Midbrain (tissue), 1 donor: ENCODE measurements around the gene TIAM1.

Experiments used
- DNase-seq: peaks from one replicate; lab custom pipeline; 2025; lab: John Stamatoyannopoulos, UW

The TIAM1 gene

DNA sequence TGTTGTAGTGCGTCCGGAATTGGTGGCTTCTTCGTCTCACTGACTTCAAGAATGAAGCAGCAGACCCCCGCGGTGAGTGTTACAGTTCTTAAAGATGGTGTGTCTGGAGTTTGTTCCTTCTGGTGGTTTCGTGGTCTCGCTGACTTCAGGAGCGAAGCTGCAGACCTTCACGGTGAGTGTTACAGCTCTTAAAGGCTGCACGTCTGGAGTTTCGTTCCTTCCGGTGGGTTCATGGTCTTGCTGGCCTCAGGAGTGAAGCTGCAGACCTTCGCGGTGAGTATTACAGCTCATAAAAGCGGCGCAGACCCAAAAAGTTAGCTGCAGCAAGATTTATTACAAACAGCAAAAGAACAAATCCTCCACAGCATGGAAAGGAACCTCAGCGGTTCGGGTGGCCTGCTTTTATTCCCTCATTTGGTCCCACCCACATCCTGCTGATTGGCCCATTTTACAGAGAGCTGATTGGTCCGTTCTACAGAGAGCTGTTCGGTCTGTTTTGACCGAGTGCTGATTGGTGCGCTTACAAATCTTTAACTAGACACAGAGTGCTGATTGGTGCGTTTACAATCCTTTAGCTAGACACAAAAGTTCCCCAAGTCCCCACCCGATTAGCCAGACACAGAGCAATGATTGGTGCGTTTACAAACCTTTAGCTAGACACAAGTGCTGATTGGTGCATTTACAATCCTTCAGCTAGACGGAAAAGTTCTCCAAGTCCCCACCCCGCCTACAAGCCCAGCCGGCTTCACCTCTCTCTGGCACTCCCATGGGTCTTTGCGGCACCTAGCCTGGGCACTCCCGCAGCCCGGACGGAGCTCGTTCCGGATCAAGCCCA lies 256.2 kb downstream of the TIAM1 start:
- no peak for DNase-seq

DNA sequence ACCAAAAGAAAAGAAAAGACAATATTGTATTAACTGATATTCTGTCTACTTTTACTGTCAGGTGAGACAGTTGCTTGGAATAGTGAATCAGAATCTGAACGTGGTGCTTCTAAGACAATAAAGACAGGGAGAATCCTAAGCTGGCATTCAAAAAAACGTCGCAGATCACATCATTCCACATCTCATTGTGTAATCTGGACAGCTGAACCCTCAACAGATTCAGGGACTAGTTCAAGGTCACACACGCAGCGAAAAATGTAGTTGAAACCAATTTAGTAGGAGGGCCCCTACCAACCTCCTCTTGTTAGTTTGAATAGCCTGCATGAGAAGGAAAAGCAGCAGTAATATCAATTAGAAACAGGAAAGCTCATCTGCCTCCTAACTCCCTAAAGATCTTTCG lies 259.4 kb downstream of the TIAM1 start:
- DNase-seq = no peak

- DNase-seq = no peak
Measured at GRCh38 chr21:31078796-31079195, 265.3 kb downstream of the TIAM1 start.

GRCh38 chr21:31078216-31078615 lies 265.8 kb downstream of the TIAM1 start:
- DNase-seq = no peak

DNA sequence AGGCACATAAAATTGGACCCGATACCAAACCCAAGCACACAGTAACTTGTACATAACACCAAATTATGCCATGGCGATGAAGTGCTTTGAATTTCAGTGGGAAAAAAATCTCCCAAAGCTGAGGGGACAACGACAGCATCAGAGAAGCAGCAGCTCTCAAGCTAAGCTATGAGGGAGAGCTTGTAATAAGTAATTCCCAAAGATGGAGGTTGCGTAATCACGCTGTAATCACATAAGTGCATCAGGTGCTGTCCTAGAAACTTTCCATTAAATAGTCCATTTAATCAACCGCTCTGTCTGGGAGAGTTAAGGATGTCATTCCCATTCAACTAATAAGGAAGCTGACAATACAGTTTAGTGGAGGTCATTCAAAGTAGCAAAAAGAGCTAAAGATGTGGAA lies 268.2 kb downstream of the TIAM1 start:
- DNase-seq = no peak

- DNase-seq = no peak
Measured at GRCh38 chr21:31072533-31072932, 271.5 kb downstream of the TIAM1 start.
